Spleen (tissue), 7 donors: Measurements from ENCODE around the gene ADARB2.

Experiments
- CTCF ChIP-seq, 11 experiments: fragments of 200-600 bp in 7 of 11; fragments of 450-650 bp in 4 of 11; sonication (generic) in 4 of 11; IDR thresholded peaks in 8 of 11; conservative IDR thresholded peaks in 3 of 11; 1 replicate in 7 of 11; 2 replicates in 4 of 11; pipeline versions ENCODE4 v1.4.0 to v1.8.0; 2016 to 2021; ENCODE audit warnings: antibody characterized with exemption in 11 of 11, inconsistent platforms in 4 of 11, mild to moderate bottlenecking in 1 of 11
- POLR2A ChIP-seq, 3 donors: fragments of 450-650 bp; IDR thresholded peaks; one replicate each; pipeline ENCODE4 v1.5.1; 2017; ENCODE audit warnings: antibody characterized with exemption in 3 of 3, mild to moderate bottlenecking in 1 of 3
- donor health status: DM: no; HTN: no; CAD: no; lungs with moderate emphysema.
- donor health status: DM: no; HTN: no; CAD: no.
- donor health status: DM: no; HTN: no; CAD: no.

- no peak for TF ChIP-seq CTCF (IDR thresholded peaks at IDR 0.05 in 8 of 11, conservative IDR thresholded peaks at IDR 0.05 in 3 of 11)
- TF ChIP-seq POLR2A (IDR thresholded peaks at IDR 0.05): no peak
Measured at GRCh38 chr10:1536341-1536740, 201.0 kb downstream of the ADARB2 start.
